HG02798 (cell line): ENCODE results near the gene CD177.
"Not testable (repeated sequence)": the region's sequence is repeated elsewhere in the genome, so short reads cannot be mapped to it uniquely, and the experiment has no call there.

Experiments
- ATAC-seq: cut with Tn5 transposase; IDR thresholded peaks from one replicate; pipeline ENCODE4 v1.9.1; 2021; ENCODE audit warnings: mild to moderate bottlenecking; ENCODE audit not compliant: unreplicated experiment, poor library complexity

Gene CD177

DNA sequence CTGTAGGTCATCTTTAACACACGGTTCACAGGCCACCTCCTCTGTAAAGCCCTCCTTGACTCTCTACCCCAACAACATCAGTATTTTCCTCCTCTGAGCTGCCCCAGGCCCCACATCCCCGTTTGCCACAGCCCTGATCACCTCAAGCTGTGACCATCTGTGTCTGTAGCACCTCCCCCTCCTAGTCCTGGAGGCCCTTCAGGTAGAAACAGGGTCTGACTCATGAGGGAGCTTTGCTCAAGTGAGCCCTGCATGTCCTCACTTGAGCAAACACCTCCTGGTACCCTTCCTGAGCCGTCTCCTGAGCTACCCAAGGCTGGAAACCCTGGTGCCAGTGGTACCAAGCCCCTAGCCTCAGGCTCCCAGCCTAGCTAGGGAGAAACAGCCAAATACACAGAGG, 24.1 kb downstream of the CD177 start:
- not testable (repeated sequence) for ATAC-seq

DNA sequence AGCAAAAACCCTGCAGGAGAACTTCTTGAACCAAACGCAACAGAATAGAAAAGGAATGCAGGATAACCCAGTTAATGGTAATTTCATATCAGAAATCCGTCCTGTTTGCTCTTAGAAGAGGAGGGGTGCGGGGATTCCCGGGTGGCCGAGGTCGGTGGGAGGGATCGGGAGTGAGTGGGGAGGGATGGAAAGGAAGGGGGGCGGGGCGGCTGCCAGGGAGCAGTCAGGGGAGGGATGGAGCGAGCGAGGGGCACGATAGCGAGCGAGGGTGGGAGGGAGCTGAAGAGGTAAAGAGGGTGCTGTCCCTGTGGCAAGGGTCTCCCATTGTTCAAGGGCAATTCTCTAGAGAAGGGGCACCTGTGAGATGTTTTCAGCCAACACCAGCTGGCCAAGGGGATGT, 26.5 kb downstream of the CD177 start:
- no peak for ATAC-seq

DNA sequence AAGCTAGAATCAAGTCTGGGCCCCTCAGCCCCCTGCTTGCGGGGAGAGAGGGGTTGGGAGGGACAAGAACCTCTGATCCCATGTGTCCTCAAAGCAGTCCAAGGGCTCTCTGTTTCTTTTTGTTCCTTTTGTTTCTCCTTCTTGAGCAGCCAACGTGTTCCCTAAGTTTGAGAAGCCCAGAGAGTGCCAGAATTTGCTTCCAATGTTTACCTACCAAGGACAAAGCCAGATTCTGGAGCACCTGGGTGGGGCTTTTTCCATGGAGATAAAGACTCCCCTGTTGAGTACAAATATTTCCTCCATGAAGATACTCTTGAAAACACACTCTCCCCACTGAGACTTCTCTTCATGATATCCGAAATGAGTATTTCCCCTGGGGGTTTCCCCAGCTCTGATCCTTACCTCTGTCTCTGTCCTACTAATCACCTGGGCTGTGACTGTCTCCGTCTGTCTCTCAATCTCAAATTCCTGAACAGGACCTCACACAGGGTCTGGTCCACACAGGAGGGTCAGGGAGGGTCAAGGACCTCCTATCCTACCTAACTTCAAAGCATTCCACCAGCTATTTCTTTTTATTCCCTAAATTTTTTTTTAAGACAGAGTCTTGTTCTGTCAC, 27.4 kb downstream of the CD177 start:
- ATAC-seq, result no peak

DNA sequence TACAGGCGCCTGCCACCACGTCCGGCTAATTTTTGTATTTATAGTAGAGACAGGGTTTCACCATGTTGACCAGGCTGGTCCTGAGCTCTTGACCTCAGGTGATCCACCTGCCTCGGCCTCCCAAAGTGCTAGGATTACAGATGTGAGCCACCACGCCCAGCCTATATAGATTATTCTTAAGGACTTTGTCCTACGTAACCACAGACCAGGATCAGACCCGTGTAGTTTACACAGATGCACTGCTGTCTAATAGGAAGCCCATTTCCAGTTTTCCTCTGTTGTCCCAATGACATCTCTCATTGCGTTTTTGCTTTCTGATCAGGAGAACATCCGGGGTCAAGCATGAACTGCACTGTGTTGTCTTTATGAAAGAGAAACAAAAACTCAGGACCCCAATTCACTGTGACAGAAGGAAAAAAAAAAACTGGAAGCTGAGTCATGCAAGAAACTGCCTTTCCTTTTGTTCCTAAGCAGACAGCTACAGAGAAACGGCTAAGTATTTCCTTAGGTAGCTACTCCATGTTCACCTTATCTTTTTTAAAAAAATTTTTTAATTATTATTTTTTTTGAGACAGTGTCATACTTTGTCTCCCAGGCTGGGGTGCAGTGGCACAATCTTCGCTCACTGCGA, 29.2 kb downstream of the CD177 start:
- ATAC-seq, result not testable (repeated sequence)

DNA sequence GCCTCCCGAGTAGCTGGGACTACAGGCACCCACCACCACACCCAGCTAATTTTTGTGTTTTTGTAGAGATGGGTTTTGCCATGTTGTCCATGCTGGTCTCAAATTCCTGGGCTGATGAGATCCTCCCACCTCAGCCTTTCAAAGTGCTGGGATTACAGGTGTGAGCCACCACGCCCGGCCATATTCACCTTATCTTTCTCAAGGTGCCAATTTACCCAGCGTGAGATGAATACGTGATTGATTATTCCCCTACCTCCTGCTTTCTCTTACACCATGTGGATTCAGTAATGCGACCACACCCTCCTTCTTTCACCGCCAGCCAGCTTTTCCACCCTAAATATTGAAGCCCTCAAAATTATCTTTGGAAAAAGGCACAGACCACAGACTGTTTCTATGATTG, 29.8 kb downstream of the CD177 start:
- not testable (repeated sequence) for ATAC-seq

DNA sequence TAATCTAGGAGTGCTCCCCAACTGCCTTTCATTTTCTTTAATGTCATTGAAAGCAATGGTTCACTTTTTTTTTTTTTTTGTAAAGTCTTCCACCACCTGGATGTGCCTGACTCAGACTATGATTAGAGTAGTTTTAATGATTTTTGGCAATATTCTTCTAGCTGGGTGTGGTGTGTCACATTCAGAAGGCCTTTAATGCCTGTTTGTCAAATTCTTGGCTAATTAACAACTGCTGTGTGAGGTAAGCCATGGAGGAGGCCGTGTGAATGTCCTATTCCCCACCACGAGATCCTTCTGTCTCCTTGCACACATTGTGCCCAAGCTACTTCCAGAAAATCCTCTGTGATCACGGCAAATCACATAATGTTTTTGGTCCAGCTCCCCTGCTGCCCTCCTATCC, 30.3 kb downstream of the CD177 start:
- not testable (repeated sequence) for ATAC-seq

DNA sequence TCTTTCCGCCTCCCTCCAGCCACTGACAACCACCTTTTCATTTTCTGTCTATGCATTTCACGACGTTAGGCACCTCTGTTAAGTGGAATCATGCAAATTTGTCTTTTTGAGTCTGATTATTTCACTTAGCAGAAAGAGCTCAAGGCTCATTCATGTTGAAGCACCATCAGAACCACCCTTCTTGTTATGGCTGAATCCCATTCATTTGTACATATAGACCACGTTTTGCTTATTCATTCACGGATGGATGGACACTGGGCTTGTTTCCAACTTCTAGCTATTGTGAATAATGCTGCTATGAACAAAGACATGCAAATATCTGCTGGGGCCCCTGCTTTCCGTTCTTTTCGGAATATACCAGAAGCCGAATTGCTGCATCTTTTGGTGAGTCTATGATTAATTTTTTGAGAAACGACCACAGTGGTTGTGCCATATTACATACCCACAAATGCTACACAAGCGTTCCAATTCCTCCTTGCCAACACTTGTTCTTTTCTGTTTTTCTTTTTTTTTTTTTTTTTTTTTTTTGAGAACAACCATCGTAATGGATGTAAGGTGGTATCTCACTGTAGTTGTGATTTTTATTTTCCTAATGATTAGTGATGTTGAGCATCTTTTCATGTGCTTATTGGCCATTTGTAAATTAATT, 37.5 kb downstream of the CD177 start:
- ATAC-seq, result not testable (repeated sequence)

DNA sequence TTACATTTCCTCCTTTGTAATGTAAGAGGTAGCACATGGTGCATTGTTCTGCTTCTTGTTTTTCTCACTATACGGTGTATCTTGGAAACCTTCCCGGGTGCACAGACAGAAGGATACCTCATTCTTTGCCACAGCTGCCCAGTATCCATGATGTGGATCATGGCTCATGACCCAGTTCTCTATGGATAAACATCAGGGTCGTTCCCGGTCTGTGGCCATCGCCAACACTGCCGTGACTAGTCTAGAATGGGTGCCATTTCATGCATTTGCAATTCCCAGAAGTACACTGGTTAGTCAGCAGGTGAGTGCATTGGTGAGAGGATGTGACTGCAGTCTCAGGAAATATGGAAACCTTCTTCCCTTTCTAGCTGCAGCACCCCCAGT, 38.1 kb downstream of the CD177 start:
- ATAC-seq, result not testable (repeated sequence)

DNA sequence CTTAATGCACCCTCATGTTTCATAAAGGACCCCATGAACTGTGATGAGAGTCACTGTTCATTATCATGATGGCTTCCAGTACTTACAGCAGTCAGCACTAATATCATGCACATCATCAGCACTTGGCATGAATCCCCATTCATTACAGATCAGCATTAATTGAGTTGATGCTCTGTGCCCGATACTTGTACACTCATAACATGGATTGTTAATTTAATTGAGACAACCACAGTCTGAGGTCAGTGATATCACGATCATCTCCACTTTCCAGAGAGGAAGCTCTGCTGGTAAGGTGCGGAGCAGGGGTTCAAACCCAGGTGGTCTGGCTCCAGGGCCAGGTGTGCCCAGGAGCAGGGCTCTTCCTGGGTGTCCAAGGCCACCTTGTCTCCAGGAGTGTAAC, 40.0 kb downstream of the CD177 start:
- not testable (repeated sequence) for ATAC-seq

DNA sequence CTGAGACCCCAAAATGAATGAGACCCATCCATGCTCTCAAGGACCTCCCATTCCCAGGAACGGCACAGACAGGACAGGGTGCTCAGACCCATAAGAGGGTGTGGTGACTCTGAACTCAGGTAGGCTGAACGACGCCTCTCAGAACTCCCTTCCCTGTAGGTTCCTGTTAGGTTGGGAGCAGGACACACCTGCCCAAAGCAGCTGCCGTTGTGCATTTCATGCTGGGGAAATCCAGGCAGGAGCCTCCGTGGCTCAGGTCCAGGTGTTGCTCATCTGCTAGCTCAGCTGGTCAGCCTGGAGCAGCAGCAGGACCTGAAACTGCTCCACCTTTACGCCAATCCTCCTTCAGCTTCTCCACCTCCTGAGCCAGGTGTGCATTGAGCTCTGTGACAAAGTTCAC, 42.1 kb downstream of the CD177 start:
- no peak for ATAC-seq

DNA sequence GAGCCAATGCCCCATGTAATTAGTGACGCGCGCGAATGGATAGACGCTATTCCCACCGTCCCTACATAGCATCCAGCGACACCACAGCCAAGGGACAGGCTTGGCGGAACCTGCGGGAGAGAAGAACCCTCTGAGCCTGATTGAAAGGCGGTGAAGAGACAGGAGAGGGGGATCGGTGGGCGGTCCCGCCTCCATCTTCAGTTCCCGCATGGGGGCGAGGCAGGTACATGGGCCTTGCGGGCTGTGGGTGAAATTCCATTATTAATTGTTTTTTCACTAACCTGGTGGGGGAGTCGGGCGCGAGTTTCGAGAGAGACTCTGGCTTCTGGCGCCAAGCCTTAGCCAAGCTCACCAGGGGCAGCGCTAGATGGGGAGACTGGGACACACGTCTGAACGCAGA, 52.8 kb downstream of the CD177 start:
- no peak for ATAC-seq

DNA sequence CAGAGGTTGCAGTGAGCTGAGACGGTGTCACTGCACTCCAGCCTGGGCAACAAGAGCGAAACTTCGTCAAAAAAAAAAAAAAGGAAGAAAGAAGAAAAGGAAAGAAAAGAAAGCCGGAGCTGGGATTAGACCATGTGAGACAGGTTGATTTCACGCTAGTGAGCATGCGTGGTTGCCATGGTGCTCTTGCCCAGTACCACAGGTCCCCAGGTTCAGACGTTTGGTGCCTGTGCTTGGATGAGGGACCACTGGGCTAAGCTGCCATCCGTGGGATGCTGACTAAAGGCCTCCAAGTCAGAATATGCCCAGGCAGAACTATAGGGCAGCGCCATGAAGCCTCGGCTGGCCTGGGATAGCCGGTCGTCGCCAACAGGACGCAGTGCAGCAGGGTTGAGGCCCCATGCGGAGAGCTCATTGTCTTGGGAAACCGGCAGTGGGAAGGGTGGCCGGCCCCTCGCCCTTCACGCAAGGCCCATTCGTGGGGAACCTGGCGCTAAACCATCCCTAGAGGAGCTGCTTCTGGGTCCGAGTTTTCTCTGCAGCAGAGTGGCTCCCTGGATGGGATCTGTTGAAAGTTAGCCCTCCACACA, 54.0 kb downstream of the CD177 start:
- ATAC-seq, result no peak

DNA sequence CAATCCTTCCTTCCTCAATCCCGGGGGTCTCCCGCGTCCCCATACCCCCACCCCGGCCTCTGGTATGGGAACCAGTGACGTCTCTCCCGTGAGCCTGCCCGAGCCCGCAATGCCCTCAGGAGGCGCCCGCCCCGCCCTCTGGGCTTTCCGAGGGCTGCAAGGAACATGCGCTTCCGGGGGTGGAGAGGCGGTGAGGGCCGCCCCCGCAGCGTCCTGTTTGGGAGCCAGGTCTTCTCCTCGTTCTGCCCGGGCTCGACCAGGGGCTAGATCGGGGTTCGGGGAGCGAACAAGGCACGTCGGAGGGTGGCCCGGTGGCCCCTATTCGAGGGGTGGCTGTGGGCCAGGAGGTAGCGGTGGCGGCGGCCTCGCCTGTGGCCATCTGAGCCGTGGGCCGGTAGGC, 54.6 kb downstream of the CD177 start:
- no peak for ATAC-seq

DNA sequence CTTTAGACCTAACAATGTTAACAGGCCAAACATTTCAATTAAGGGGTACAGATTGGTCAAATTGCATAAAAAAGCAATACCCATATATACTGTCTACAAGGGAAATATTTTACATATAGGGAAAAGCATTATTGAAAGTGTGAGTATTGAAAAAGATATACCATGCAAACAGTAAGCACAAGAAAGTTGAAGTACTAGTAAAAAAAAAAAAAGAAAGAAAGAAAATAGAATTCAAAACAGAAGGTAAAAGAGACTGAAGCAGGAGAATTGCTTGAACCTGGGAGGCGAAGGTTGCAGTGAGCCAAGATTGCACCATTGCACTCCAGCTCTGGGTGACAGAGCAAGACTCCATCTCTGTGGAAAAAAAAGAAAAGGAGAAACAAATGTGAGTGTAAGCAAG, 55.9 kb downstream of the CD177 start:
- ATAC-seq, result no peak

DNA sequence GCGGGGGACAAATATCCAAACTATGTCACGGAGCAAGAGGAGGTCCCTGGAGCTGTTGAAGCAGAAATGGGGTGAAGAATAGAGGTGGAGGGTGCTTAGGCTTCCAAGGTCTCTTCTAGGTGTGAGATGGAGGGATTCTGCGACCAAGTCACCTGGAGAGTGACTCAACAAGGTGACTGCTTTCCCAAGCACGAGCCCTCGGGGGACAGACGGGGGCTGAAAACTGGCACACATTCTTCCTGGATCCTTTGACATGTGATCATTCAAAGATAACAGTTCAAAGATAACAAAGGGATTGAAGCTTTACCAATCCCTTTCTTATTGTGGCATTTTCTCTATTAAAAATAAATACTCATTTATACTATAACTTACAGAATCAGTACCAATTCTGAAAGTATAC, 59.0 kb downstream of the CD177 start:
- ATAC-seq, result no peak
